ENCODE data around the gene IL22RA1. TPM values are rescaled to one million over a fixed set of nuclear protein-coding genes. Genes with fewer than 3 reads are reported as not detected.

Gene IL22RA1
- total and polyA plus RNA-seq, 2 of the 8 experiments (the other 6 are each of a cell fraction or from before 2014, with no cell fraction given) = 0.17 to 0.32 TPM

DNA sequence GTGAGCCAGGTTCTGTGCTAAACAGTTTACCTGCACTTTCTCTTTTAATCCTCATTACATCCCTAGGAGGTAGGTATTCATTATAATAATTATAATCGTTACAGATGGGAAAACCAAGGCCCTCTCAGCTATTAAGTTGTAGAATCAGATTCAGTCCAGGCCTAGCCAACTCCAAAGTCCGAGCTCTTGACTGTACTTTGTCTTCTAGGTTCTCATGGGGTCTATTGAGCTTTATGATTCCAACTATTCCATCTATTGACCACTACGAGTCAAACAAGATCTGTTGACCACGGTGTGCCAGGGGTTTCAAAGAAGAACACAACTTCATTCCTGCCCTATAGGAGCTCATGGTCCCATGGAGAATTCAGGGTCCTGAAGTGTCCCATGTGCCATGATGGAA is 42.1 kb upstream of the IL22RA1 start:
- ChIA-PET POLR2A (ENCODE audit: partially characterized antibody) (interaction anchor here (1.0 to 7.9 kb wide), 3 partner anchors 14 to 32 kb away, joined by 3 to 82 read pairs (median 3); no protein-coding TSS in a partner anchor), CTCF (ENCODE audit: partially characterized antibody) (interaction anchor here (0.6 to 19.0 kb wide), 10 partner anchors 15 to 209 kb away, joined by 3 to 465 read pairs (median 5); partner anchors contain the start of gene MYOM3)
- 66% methylated on average over 4 of the region's 4 CpGs; no CpG with 5 or more reads in 1 of the 2 experiments for WGBS, 2 experiments (ENCODE audit: extremely low coverage in 1 of 2, insufficient coverage in 1 of 2, insufficient read length in 1 of 2, insufficient replicate concordance in 2 of 2, low coverage in 1 of 2, low lambda C conversion rate in 2 of 2, missing lambda C conversion rate in 1 of 2)

More for the DNA sequence above, 42.1 kb upstream of the IL22RA1 start:
- DNase-seq (ENCODE audit: low read depth in 1 of 2, low spot score in 2 of 2) (no peak), FAIRE-seq (no peak)
- Histone ChIP-seq H3K4me1 (replicated peaks in 1 of 4; ENCODE audit: control insufficient read depth in 3 of 4, insufficient read depth in 4 of 4, low read length in 3 of 4) (peaks cover 0 to 3% (median 3%) of the 10 kb centered on the region in 4 experiments; a peak in 2 of 7 replicates), H3K4ac (replicated peaks; ENCODE audit: insufficient read length, low read depth, low read length) (no peak overlapping the region), H2AFZ (ENCODE audit: low read length) (no peak overlapping the region), H2BK12ac (ENCODE audit: low read depth, low read length) (no peak overlapping the region), H2AK5ac (ENCODE audit: low read depth, low read length) (no peak overlapping the region), H3K36me3 (ENCODE audit: control insufficient read depth in 2 of 4, insufficient read depth in 4 of 4, low read length in 3 of 4) (no peaks in the 10 kb centered on the region), H3K9me3 (ENCODE audit: insufficient read depth in 2 of 2, low read depth in 1 of 2, low read length in 1 of 2) (no peaks in the 10 kb centered on the region), H2BK120ac (replicated peaks; ENCODE audit: low read depth, low read length) (no peak overlapping the region), H3K79me2 (ENCODE audit: control insufficient read depth in 1 of 2, insufficient read depth in 2 of 2, low read length in 2 of 2) (peaks cover 0 to 8% of the 10 kb centered on the region in 2 experiments; a peak in 2 of 4 replicates), H3K14ac (ENCODE audit: insufficient read length) (no peak overlapping the region), H3K27me3 (replicated peaks in 1 of 4; ENCODE audit: control insufficient read depth in 3 of 4, extremely low read depth in 1 of 4, insufficient read depth in 3 of 4, low read length in 3 of 4) (no peaks in the 10 kb centered on the region; a peak in 1 of 7 replicates), H4K91ac (replicated peaks; ENCODE audit: insufficient read length, low read length) (no peak overlapping the region), H3K27ac (ENCODE audit: low read depth, low read length) (no peak overlapping the region), H3K23me2 (ENCODE audit: low read depth, low read length) (peaks cover 10% of the 10 kb centered on the region), H3K23ac (ENCODE audit: insufficient read length) (no peak overlapping the region), H2BK15ac (ENCODE audit: low read length) (no peak overlapping the region), H3K56ac (replicated peaks; ENCODE audit: insufficient read length, low read depth, low read length) (no peak overlapping the region), H3K79me1 (ENCODE audit: low read depth, low read length) (peaks cover 7% of the 10 kb centered on the region; the same call in 1 of the 2 replicates), H4K8ac (ENCODE audit: extremely low read depth, insufficient read depth, low read length) (no peak overlapping the region), H2BK5ac (ENCODE audit: low read depth, low read length) (no peak overlapping the region), H3K4me2 (ENCODE audit: insufficient read depth in 1 of 2, low read depth in 2 of 2, low read length in 2 of 2) (no peak overlapping the region; a peak in 1 of 4 replicates), H3K9ac (replicated peaks in 1 of 4; ENCODE audit: extremely low read depth in 1 of 4, low read depth in 3 of 4, low read length in 3 of 4) (no peak overlapping the region), H4K5ac (ENCODE audit: insufficient read length, low read depth, low read length) (no peak overlapping the region), H3K4me3 (ENCODE audit: extremely low read depth in 1 of 4, insufficient read depth in 2 of 4, low read depth in 3 of 4, low read length in 4 of 4) (no peak overlapping the region), H2BK20ac (ENCODE audit: low read length) (no peak overlapping the region), H3K18ac (ENCODE audit: extremely low read depth, low read length) (no peak overlapping the region), H4K20me1 (replicated peaks in 1 of 2; ENCODE audit: control insufficient read depth in 1 of 2, insufficient read depth in 2 of 2, low read length in 2 of 2) (no peaks in the 10 kb centered on the region)
- no peak for TF ChIP-seq TAF7 (optimal IDR thresholded peaks at IDR 0.05; ENCODE audit: borderline replicate concordance, low read depth, low read length)
- TF ChIP-seq BCL11A (IDR thresholded peaks at IDR 0.05; ENCODE audit: low read depth in 2 of 2, low read length in 2 of 2) = no peak
- TF ChIP-seq NANOG (IDR thresholded peaks at IDR 0.05; ENCODE audit: insufficient read depth, low read depth, low read length, poor library complexity, severe bottlenecking) = no peak
- TF ChIP-seq POLR2AphosphoS5 (IDR thresholded peaks at IDR 0.05; ENCODE audit: low read depth, low read length) = no peak
- TF ChIP-seq SIX5 (IDR thresholded peaks at IDR 0.05; ENCODE audit: low read depth, low read length) = no peak
- no peak for TF ChIP-seq CHD2 (IDR thresholded peaks at IDR 0.05; ENCODE audit: low read length)
- no peak for TF ChIP-seq HDAC6 (IDR thresholded peaks at IDR 0.05; ENCODE audit: low read depth, low read length)
- no peak for TF ChIP-seq JUN (IDR thresholded peaks at IDR 0.05; ENCODE audit: low read depth, low read length)
- TF ChIP-seq CEBPB (IDR thresholded peaks at IDR 0.05; ENCODE audit: low read depth, low read length) = no peak
